Activated CD8-positive, alpha-beta memory T cell treated with anti-CD3 and anti-CD28 coated beads for 24 hours (primary cell): ENCODE measurements around the gene CTDSP2.
"Not testable (repeated sequence)": the region's sequence is repeated elsewhere in the genome, so short reads cannot be mapped to it uniquely, and the experiment has no call there.

Source experiments
- DNase-seq: peaks from one replicate; pipeline ENCODE4 v3.0.0-alpha.2; 2020

CTDSP2 gene

GRCh38 chr12:57777367-57777766 is 69.2 kb downstream of the CTDSP2 start:
- no peak for DNase-seq

- no peak for DNase-seq
Measured at GRCh38 chr12:57776247-57776587, 70.3 kb downstream of the CTDSP2 start.

DNA sequence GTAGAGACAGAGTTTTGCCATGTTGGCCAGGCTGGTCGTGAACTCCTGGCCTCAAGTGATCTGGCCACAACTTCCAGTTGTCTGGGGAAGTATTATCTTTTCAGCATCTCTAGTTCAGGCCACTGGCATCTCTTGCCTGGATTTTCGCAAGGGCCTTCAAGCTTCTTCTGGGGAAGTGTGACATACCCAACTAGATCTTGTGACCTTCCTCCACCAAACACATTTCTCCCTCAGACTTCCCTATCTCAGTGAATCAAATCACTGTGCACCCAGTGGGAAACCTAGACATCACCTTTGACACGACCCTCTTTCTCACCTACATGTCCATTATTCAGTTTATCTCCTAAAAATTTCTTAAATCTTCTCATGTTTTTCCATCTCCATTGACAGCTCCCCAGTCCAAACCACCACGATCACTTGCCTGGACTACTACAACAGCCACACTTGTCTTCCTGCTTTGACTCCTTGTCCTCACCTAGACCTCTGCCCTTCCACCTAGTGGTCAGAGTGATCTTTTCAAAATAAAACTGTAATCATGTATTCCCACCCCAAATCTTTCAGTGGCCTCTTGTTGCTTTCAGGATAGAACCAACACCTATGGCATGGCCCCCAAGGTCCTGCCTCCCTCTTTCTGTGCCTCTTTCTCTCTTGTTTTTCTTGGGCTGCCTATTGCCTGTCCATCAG is 70.8 kb downstream of the CTDSP2 start:
- DNase-seq: no peak

- DNase-seq: no peak
Measured at GRCh38 chr12:57775044-57775443, 71.5 kb downstream of the CTDSP2 start.

DNA sequence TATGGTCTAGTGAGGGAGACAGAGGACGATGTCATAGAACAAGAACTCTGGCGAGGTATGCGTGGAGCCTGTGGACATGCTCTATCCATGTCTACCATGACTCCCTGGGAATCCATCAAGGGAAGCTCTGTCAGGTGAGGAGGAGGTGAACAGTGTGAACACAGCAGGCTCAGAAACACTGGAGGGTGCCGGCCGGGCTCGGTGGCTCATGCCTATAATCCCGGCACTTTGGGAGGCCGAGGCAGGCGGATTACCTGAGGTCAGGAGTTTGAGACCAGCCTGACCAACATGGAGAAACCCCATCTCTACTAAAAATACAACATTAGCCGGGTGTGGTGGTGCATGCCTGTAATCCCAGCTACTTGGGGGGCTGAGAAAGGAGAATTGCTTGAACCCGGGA is 71.9 kb downstream of the CTDSP2 start:
- DNase-seq: not testable (repeated sequence)

DNA sequence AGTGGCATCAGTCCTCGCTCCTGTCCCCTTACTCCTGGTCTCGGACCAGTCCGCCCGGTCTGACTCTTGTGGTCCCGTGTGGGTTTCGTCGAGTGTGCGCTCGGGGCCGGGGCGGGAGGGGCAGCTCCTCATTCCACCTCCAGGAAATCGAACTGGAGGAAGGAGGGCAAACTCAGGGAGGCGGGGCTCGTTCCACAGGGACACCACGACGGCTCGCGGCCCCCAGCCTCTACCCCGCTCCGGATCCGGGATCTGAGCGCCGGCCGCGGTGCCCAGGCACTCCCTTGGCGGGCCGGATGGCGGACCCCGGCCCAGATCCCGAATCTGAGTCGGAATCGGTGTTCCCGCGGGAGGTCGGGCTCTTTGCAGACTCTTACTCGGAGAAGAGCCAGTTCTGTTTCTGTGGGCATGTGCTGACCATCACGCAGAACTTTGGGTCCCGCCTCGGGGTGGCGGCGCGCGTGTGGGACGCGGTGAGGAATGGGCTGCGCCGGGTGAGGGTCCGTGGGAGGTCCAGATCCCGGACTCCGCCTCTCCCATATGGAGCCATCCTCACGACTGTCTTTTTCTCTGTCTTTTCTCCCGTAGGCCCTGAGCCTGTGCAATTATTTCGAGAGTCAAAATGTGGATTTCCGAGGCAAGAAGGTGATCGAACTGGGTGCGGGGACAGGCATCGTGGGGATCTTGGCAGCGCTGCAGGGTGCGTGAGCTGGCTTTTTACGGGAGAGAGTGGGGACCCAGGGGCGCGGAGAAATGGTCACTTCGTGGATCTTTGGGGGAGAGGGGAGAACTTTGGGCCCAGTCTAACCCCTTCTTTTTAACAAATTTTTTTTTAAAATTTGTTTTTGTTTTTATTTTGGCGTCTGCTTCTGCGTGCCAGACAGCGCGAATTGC is 73.9 kb downstream of the CTDSP2 start, which contains the start of gene EEF1AKMT3:
TSS of gene EEF1AKMT3 (plus strand) at position 186 of the 894 bp plus-strand sequence. CDS start at position 297, 111 bp downstream.
- no peak for DNase-seq

- DNase-seq: peak; percentile 98
Measured at GRCh38 chr12:57771873-57772428, 74.6 kb downstream of the CTDSP2 start, which contains the start of gene METTL1. TSS of gene METTL1 (minus strand) at chr12:57772105. CDS start at chr12:57772083, 22 bp downstream.

- no peak for DNase-seq
Measured at GRCh38 chr12:57771236-57771872, 75.2 kb downstream of the CTDSP2 start.

GRCh38 chr12:57770734-57771133 is 75.8 kb downstream of the CTDSP2 start:
- DNase-seq: no peak
